HG03378 (cell line): Measurements from ENCODE around the gene SIK3.

Experiments used
- ATAC-seq: cut with Tn5 transposase; IDR thresholded peaks from one replicate; pipeline ENCODE4 v1.9.1; 2021; ENCODE audit warnings: mild to moderate bottlenecking, moderate library complexity; ENCODE audit not compliant: unreplicated experiment

SIK3 gene

DNA sequence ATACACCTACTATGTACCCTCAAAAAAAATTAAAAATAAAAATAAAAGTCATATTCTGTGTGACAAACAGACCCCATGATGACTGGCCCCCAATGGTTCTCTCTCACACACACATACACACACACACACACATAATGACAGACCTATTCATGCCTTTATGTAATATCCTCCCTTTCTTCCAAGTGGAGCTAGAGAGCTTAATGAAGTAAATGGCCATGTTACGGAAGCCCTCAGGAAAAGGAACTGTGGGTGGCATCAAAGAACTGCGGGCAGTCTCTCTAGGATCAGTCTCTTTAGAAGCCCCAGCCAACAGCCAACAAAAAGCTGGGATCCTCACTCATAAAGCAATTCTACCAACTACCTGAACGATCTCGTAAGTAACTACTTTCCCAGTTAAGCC is 125.5 kb downstream of the SIK3 start:
- no peak for ATAC-seq

DNA sequence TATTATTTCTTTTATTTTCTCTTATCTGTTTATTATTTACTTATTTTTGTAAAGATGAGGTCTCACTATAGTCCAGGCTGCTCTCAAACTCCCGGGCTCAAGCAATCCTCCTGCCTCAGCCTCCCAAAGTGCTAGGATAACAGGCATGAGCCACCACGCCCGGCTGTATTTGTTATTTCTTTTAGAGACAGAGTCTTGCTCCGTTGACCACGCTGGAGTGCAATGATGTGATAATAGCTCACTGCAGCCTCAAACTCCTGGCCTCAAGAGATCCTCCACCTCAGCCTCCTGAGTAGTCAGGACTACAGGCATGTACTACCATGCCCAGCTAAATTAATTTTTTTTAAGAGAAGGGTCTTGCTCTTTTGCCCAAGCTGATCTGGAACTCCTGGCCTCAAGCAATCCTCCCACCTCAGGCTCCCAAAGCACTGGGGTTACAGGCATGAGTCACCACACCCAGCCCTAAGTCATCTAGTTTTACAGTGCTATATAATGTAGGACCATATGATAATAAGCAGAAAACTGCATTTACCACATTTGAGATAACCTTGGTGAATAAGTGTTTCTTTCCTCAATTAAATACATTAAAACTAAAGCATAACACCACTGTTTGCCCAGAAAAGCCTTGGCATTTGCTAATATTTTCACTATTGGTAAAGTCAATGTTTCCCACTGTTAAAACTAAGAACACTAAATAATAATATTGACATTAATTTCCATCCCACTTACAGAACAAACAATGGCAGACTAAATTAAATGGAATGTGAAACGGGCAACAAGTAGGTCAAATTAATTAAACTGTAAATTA is 127.5 kb downstream of the SIK3 start:
- no peak for ATAC-seq

DNA sequence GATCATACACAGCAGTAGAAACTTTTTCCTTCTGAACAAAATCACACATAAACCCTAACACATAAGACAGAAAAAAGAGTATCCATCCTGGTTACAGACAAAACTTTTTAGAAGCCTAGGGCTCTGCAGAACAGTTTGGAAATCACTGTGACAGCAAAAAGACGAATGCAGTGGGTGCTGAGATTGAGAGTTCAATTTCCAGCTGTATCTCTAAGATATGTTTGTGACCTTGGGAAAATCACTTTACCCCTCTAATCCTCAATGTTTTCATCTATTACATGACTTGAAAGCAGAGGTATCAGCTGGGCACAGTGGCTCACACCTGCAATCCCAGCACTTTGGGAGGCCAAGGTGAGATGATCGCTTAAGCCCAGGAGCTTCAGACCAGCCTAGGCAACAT is 128.5 kb downstream of the SIK3 start:
- no peak for ATAC-seq

DNA sequence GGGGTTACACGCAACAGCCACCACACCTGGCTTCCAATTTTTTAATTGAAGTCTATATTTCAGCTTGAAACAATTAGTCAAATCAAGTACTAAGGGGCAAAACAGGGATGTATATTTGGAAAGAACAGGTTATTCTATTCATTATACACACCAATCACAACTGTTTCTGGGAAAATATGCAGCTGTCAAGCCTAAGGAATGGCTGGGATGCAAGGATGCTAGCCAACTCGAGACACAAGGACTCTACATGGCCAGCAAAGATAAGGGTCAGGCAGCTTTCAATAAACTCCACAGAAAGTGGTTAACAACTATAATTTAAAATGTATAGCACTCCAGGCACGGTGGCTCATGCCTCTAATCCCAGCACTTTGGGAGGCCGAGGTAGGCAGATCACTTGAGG is 134.0 kb downstream of the SIK3 start:
- ATAC-seq: no peak

DNA sequence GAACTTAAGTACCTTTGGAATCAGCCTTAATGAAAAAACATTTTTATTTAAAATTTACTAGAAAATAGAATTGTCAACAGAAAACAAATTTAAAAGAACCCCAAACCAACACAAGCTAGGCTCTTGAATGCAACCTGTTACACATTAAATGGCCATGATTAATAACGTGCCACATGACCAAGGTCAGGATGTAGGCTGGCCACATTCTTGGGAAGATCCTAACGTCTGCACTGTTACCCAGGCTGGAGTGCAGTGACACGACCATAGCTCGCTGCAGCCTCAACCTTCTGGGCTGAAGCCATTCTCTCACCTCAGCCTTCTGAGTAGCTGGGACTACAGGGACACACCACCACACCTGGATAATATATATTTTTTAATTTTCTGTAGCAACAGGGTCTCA is 134.4 kb downstream of the SIK3 start:
- ATAC-seq: no peak

DNA sequence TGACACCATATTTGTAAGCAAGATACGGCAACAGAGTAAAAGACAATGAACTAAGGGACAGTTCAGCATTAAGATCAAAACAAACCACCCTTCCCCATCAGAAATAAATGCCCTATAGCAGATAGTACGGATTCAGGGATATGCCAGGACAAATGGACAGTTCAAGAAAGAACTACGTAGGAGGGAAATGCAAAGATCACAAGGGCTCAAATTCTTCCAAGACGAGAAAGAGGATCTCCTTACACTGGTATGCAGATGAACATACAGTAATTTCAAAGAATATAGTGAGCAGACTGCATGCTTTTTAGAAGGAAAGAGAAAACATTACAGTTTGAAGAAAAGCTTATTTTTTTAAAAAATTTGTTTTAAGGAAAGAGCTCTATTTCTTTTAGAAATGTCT is 136.1 kb downstream of the SIK3 start:
- ATAC-seq: no peak

DNA sequence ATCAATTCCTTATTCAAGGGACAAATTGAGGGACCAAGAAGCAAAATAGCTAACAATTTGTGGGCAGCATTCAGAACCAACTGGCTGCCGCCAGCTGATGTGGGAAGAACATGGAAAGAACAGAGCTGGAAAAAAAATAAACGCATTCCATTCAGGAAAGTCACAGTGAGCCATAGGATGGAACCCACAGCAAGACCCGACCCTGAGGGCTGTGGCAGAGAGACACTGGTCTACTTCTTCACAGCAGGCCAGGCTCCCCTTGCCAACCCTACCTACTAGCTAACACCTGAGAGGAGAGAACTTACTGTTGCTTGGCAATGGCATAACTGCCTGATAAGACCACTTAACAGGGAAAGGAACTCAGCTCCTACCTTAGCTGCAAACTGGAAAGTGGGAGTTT is 137.3 kb downstream of the SIK3 start:
- no peak for ATAC-seq

DNA sequence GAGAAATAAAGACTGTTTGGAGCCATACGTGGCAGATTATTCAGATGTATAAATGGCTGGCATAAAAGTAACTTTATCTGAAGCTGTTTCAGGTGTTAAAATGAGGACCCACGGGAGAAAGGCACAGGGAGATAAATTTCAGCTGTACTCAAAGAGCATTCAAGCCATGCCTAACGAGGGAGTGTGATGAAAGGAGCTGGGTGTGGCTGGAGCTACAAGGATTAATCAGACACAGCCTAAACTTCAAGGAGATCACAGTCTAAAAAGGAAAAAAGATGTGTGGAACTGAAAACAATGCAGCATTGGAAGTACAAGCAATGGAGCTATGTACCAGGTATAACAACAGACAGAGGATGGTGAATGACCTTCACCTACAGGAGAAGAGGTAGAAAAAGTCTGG is 140.0 kb downstream of the SIK3 start:
- ATAC-seq: no peak

DNA sequence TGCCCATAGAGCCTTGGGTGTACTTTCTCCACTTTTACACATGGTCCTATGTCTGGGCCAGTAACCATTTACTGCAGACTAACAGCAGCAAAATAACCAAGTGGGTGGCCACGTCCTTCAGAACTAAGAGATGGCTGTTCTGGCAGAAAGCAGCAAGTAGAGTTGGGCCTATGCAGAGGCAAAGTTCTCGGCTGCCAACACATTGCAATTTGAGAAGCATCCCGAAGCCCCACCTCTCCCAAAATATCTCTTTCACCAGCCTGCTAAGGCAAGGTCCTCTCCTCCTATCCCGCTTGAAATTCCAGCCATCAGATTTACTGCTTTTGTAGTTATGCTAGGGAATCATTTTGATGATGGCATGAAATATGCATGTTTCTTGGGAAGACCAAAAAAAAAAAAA is 142.3 kb downstream of the SIK3 start:
- no peak for ATAC-seq

DNA sequence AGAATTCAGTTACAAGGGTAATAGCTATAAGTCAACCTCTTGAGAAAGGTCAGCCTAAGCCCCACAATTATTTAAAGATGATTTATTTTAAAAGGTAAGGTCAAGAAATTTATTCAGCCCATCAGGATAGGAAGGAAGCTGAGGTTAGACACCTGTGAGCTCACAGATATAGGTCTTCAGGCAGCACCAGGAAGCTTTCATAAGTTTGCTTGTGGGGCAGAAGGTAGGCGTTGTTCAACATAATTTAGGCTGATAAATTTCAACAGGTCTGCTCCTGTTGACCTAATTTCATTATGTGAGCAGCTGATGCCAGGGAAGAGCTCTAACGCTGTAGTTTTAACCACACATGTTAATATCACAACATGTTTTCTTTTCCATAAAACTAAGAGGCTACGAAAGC is 142.7 kb downstream of the SIK3 start:
- no peak for ATAC-seq

DNA sequence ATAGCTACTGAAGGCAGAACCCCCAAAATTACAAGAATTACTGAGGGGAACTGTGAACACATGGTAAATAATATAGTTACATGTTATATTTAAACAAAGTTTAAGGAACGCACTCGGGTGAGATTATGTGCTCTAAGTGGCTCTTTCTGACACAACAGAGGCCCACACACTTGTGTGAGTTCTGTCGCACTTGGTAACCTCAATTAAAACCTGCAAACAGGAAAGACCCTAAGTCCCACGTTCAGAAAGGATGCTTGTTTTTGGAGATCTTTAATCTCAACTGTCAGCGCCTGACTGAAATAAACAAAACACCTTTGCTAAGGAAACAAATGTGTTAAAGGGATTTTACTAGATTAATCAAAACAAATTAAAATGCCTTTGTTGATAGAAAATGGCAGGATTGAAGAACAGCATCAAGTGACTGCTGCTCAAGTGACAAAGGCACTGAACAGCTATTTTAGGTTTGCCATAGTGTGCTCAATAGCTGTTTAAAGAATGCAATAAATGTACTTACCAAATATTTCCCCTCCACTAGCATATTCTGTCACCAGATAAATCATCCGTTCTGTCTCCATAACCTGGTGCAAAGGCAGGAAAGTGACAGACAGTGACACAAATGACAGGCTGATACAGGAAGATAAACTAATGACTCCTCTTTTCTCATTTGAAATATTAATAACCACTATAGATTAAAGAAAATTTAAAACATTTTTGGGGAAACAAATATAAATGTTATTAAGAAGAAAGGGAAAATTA is 144.5 kb downstream of the SIK3 start:
- ATAC-seq: no peak

DNA sequence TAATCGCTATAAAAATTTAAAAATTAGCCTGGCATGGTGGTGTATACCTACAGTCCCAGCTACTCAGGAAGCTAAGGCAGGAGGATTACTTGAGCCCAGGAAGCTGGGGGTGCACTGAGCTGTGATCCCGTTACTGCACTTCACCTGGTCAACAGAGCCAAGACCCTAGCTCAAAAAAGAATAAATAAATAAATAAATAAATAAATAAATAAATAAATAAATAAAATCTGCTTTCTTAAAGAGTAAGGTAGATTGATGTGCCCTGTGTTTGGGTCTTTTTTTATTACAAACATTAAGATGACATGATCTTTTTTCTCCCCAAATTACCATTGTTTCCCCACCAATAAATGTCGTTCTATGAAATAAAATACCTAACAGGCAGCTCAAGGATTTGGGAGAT is 146.5 kb downstream of the SIK3 start:
- ATAC-seq: no peak

DNA sequence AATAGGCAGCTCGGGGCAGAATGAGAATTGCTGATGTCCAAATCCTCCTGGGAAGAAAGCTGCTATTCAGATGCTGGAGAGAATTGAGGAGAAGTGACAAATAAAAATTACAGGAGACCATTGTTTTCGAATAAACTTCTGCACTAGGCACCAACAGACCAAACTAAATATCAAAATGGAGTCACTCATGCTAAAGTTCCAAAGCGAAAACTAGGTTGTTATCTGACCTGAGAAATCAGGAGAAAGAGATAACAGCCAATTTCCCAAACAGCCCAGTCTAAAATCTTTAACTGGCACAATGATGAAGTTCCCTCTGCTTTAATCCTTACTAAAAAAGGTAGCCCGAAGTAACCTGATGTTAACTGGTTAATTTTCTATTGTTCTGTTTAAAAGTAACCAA is 148.0 kb downstream of the SIK3 start:
- ATAC-seq: no peak

DNA sequence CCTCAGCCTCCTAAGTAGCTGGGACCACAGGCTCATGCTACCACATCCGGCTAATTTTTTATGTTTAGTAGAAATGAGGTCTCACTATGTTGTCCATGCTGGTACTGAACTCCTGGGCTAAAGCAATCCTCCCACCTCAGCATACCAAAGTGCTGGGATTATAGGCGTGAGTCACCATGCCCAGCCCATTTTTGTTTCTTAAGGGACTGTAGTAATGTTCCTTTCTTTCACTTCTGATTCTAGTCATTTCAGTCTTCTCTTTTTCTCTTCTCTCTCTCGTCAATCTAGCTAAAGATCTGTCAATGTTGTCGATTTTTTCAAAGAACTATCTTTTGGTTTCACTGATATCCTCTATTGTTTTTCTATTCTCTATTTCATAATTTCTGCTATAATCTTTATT is 149.8 kb downstream of the SIK3 start:
- ATAC-seq: no peak

DNA sequence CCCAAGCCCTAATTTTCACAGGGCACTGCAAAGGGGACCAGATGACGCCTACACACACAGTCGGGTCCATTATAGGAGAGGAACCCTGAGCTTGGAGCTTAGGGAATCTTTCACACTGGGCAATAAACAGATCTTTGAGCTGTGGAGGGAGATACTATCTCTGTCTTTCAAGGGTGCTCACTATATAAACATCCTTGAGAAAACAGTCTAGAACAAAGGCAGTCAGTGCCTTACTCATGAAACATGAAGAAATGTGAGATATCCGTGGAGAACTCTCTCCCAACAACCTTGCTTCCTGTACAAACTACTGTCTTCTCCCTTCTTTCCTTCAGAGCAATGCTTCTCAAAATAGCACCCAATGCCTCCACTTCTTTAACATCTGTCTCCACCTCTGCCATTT is 151.8 kb downstream of the SIK3 start:
- ATAC-seq: no peak

DNA sequence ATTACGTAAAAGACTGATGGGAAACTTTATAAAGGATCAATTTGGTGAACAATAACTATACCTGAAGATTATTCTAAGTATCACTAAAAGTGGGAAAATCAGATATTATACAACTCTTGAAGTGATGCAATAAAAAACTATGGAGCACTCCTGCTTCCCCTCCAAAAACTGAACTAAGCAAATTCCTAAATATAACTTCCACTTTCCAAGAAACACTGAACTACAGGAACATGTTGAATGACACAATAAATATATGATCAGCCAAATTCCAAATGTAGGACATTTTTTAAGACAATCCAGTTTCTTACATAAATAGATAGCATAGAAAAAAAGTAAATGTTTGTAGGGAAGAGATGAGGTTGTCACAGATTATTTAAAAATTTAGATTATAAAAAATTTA is 158.7 kb downstream of the SIK3 start:
- ATAC-seq: no peak

DNA sequence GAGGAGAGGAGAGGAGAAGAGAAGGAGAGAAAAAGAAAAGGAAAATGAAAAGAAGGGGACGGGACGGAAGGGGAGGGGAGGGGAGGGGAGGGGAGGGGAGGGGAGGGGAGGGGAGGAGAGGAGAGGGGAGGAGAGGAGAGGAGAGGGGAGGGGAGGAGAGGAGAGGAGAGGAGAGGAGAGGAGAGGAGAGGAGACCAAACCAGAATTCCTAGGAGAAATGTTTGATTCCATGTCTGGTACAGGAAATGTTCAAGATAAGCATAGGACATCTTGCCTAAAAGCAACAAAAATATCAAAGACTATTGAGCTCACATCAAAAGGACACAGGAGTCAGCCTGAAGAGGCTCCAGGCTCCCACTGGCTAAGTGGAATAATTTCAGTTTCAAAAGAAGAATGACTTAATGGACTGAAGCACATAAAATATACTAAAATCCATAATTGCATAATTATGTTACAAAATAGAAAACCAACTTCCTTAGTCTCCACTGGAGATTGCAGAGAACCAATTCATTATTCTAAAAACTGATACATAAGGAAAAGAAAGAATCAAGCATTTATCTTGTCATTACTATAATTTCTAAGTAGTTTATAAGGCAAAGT is 159.7 kb downstream of the SIK3 start:
- no peak for ATAC-seq

DNA sequence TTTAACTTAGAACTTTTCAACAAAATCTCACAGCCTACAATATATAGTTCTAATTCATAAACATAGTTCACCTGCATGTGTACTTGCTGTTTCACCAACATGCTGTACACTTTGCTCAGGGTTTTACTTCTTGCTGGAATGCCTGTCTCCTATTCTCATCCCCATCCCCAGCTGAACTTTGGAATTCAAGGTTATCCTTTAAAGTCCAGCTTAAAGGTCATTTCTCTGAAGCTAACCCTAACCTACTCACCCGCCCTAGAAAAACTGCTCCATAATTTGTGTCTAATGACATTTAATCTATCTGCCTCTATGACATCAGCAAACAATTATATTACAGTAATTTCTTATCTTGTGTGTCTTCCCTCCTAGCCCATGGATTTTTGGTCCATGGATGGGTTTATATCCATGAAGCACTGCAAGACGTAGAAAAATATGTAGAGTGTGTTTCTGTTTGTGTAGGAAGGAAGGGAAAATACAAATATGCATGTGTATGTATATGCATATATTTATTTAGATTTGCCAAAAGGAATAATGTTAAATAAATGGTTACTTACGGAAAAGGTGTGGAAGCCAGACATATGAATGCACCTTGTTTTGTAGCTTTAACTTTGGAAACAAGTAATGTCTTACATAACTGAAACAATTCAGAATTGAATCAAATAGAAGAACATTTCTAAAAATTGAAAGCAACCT is 161.3 kb downstream of the SIK3 start:
- ATAC-seq: no peak

DNA sequence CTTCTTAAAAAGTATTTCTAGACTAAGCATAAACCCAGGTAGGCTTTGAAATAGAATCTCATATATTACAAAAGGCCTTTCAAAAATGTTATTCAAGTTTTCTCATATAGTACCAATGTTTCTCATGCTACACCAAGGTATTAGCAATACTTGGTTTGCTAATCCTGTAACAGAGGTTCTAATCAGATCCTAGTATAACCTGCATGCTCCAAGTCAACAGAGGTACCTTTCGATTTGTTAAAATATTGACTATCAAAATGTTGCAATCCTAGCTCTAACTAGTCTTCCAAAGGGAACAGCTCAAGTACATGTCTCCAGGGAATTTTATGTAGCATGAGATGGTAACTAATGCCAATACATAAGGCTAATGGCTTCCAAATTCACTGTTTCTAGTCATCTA is 162.7 kb downstream of the SIK3 start:
- ATAC-seq: no peak

DNA sequence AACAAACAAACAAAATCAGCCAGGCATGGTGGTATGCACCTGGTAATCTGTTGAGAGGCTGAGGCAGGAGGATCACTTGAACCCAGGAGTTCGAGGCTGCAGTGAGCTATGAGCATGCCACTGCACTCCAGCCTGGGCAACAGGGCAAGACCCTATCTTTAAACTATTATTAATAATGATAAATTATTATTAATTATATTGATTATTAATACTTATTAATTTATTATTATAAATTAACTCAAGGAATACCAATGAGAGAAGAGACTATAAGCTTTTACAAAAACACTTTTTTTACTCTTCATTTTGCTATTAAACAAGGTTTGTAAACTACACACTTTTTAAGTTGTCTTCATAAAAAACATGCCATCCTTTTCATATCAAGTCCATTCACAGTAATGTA is 163.1 kb downstream of the SIK3 start:
- ATAC-seq: no peak

DNA sequence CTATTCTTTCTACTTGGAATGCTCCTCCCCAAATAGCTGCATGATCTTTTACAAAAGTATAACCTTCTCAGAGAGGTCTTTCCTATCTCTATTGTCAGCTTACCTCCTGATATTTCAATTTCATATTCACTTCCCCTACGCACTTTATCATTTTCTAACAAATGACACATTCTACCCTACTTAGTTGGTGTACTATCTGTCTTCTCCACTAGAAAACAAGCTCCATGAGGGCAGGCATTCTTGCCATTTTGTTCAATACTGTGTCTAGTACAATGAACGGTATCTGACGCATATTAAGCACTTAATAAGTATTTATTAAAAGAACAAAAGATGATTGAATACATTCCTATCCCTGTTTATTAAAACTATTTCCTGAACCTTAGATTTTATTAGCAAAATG is 164.3 kb downstream of the SIK3 start:
- ATAC-seq: no peak

DNA sequence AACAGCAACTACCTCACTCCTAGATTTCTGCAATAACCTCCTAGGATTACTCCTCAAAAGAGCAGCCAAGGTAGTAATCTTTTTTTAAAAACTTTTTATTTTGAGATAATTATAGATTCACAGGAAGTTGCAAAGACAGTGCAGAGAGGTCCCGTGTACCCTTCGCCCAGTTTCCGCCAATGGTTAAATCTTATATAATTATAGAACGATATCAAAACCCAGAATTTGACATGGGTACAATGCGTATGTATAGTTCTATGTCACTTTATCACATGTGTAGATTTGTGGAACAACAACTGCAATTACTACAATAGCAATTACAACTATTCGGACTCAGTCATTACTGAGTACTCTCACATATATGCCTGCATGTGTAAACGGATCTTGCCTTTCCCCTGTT is 166.0 kb downstream of the SIK3 start:
- ATAC-seq: no peak
